Smooth muscle cell of the brain vasculature (primary cell): Measurements from ENCODE around the gene APOL6.

Experiments used
- DNase-seq: peaks from one replicate; pipeline ENCODE4 v3.0.0-alpha.2; 2012; ENCODE audit warnings: low read depth, low spot score

The APOL6 gene, protein sequence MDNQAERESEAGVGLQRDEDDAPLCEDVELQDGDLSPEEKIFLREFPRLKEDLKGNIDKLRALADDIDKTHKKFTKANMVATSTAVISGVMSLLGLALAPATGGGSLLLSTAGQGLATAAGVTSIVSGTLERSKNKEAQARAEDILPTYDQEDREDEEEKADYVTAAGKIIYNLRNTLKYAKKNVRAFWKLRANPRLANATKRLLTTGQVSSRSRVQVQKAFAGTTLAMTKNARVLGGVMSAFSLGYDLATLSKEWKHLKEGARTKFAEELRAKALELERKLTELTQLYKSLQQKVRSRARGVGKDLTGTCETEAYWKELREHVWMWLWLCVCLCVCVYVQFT

DNA sequence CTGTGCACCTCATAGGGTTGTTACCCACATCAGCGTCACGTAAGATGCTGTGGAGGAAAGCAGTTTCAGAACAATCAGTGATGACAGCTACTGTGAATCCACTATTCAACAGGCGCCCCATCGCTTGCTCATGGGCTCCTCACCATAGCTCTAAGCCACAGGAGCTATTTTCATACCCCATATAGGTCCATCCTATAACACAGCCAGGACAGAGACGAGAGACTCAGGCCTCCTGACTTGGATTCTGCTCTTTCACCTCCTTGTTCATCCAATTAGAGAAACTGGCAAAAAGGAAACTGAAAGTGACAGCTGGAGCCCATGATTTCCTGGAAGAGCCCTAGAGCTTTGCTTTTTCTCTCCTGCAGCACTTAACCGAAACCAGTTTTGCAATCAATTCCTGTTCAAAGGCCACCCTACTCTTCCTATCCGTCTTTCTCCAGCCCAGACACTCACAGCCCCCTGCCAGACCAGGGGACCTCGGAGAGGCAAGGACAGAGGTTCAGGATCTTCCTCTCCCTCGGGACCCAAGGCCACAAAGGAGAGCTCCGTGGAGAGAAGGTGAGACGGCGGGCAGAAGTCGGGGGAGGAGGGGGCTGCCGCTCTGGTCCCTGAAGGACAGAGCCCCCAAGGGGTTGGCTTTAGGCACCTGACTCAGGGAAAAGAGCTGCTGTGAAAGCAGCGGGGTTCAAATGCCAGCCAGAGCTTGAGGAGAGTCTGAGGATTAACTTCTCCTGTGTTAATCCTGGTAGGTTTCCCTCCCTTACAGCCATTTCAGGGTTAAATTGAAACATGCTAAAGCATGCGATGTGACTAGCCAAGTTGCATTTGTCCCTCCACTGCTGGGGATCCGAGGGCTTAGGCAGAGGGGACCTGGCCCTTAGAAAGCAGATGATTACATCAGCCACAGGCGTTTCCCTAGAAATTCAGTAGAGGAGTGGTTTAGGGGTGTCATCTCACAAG is at the start of gene APOL6:
TSS of gene APOL6 (plus strand) at position 381 of the 960 bp plus-strand sequence. CDS start 7,980 bp downstream, outside the sequence.
- DNase-seq = peak; percentile 39

DNA sequence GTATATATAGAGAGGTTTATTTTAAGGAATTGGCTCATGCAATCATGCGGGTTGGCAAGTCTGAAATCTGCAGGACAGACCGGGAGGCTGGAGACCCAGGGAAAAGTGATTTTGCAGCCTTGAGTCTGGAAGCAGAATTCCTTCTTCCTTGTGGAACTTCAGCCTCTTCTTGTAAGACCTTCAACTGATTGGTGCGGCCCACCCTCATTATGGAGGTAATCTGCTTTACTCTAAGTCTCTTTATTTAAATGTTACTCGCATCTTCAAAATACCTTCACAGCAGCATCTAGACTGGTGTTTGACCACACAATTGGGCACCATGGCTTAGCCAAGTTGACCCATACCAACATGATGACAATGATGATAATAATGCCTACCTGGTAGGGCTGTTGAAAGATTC is 48.9 kb upstream of the APOL6 start:
- no peak for DNase-seq

DNA sequence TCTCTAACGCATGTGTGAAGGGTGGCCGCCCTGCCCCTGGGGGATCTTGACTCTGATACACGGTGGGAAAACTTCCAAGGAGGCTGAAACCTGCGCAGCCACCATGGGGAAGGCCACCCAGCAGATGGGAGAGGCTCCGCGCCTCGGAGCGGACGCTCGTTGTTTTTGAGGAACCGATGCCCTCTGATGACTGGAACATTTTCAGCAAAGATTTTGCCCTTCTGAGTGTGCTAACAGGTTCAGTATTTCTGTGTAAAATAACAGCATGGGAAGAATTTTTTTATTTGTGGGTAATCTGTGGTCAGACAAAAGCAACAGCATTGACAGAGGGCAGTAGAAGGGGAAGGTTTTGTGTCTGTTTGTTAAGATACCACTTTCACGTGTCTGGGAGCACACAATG is 47.8 kb upstream of the APOL6 start:
- DNase-seq = no peak

DNA sequence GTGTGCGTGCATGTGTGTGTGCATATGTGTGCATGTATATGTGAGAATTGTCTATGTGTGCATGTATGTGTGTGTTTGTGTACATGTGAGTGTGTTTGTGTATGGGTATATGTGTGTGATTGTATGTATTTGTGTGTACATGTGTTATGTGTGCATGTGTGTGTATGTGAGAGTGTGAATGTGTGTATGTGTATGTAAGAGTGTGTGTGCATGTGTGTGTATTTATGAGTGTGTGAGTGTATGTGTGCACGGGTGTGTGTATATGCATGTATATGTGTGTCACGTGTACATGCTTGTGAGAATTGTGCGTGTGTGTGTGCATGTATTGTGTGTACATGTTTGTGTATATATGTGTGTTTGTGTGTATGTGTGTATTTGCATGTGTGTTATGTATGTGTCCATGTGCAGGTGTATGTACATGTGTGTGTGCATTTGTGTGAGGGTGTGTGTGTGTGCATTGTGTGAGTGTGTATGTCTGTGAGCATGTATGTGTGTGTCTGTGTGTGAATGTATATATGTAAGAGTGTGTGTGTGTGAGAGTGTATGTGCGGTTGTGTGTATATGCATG is 47.1 kb upstream of the APOL6 start:
- DNase-seq = no peak

DNA sequence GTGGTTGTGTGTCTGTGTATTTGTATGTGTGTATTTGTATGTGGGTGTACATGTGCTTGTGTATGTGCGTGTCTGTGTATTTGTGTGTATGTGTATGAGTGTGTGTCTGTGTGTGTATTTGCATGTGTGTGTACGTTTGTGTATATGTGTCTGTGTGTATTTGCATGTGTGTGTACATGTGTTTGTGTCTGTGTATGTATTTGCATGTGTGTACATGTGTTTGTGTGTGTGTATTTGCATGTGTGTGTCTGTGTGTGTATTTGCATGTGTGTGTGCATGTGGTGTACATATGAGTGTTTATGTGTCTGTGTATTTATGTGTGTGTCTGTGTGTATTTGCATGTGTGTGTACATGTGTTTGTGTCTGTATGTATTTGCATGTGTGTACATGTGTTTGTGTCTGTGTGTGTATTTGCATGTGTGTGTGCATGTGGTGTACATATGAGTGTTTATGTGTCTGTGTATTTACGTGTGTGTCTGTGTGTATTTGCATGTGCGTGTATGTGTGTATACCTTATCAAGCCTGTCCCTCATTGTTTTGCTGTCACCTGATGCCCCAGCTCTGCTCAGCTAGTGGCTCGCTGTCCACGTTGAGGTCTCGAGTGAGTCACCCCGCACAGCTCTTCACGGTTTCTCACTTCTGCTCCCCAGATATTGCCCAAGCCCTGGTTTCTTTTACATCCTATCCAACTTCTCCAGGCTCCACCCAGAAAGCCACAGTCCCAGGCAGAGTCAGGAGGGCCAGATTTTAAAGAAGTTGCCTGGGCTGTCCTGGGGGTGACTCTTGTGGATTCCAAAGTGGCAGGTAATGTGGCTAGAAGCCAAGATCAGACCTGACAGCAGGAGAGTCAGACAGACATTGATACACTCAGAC is 46.3 kb upstream of the APOL6 start:
- DNase-seq = no peak

DNA sequence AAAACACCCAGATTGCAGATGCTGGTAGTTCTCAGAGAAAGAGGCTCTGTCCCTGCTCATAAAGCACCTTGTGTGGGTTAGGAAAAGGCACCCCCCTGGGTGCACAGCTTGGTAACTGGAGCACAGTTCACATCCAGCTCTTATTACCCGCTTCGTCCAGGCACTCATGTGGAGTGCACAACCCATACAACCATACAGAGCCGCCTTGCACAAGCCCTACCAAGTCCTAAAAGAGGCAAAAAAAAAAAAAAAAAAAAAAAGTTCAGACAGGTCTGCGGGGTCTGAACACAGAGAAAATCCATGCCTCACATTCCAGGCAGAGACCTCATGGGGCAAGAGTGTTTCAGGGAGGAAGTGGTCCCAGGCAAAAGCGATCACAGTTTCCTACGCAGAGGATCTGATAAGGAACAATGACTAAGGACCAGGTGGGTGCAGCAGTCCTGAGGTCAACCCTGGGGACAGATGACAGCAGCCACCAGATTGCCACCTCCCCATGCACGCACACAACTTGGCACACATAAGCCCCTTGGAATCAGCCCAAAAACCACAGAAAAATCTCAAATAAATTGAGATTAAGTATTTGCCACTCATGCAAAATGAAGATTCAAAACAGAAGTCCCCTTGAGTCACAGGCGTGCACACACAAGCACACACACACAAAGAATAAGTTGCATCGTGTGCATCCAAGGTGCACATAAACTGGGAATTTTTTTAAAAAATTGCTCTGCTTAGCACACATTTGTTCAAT is 43.5 kb upstream of the APOL6 start:
- DNase-seq = no peak

DNA sequence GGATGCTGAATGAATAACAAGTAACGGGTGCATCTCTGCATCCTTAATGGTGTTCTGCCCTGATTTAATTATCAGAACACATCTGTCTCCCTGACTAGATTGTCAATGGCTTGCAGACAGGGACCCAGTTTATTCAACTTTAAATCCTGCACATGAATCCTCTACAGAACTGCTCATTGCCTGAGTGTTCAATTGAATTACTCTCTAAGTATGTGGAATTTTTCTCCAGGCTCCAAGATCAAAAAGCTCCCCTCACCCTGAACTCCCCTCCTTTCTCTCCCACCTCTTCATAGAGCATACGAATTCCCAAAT is 42.9 kb upstream of the APOL6 start:
- DNase-seq = no peak

DNA sequence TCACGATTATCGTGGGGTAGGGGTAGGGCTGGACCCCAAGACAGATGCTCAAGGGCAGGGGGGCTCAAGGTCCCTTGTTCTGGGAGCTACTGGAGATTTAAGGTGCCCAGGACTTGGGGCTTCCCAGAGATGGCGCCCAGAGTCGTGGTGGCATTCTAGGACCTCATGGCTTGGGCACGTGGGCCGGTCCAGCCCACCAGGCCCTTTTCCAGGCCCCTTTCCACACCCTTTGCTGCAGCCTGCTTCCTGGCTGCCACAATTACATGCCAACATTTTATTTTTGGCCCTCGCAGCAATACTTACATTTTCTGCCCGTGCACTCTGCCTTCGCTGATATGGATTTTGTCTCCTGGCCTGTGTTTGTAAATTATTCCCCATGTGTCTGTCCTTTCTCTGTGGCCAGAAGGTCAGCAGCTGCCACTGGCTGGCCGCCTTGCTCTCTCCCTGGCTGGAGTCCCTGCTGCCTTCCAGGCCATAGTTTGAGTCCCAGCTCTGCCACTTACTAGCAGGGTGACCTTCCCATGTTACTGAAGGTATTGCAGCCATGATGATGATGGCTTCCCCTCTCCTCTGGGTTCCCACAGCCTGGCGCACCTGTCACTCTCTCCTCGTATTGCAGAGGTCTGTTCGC is 42.3 kb upstream of the APOL6 start:
- no peak for DNase-seq

DNA sequence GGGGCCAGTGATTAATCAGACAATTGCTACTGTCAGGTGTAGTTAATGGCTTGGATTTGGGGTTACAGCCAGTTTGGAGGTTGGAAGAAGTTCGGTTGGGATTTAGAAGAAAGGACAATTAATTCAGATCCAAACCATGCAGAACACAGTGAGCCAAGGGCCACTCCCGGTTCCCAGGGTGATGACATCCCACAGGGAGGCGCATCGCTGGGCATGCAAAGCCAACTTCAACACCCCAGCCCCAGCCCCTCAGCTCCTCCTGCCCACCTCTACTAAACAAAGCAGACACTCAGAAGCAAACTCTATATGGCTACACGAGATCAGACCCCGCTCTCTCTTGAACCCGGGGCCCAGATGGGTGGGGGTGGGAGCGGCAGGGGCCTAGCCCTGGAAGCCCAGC is 41.3 kb upstream of the APOL6 start:
- DNase-seq = no peak

DNA sequence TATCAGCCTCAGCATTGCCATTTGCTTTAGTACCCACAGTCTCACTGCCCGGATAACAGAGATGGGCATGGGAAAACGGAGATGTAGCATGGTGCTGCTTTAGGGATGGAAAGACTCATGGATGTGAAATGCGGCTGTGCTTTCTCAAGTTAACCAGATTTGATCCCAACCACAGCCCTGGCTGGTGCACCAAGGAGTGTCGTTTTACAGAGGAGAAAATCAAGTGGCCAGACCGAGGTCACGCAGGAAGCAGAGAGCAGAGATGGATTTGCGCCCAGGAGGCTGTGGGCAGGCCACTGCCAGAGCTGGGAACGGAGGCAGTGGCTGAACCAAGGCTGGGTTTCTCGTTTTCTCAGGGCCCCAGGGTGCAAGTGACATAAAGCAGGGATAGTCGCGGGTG is 40.2 kb upstream of the APOL6 start:
- no peak for DNase-seq

DNA sequence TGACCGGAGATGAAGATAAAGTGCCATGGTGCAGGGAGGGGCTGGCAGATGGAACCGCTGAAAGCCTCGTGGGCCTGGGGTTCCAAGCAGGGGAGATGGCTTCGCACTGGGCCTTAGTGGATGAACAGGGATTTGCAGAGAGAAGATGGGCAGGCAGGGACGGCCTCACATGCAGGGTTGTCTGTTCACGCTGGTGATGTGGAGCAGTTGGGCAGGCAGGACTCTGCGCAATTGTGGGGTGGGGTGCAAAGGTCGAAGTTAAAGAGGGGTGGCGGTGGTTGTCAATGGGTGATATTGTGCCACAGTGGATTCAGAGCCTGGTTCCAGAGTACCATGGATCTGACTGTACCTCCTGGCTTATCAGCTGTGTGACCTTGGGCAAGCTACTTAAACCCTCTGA is 39.0 kb upstream of the APOL6 start:
- DNase-seq = no peak

DNA sequence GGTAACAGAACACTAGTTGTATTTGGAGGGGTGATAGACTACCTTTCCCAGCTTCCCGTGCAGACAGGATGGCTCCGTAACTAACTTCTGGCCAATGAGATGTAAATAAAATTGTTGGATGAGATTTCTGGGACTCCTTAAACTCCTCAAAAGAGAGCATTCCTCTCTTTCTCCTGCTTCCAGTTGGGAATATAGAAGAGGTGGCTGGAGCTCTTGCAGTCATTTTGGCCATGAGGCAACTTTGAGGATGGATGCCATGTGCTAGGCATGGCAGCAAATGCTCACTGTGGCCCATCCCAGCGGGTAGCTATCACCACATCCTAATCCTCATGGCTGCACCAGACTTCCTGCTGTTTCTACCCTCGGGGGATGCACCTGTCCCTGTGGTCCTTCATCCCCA is 38.5 kb upstream of the APOL6 start:
- no peak for DNase-seq

DNA sequence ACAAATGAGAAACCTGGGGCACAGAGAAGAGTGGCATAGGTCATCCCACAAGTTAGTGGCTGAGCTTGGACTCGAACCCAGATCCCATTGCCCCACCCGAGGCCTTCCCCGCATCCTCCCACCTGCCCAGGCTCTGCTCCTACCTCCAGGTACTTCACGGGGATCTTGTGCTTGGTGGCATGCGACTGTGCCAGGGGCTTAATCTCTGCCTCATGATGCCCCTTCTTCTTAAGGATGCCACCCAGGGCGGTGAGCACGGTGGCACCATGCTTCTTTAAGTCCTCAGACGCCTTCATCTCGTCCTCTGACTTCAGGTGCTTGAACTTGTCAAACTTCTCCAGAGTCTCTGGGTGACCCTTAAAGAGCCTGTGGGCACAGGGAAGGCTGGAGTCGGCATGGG is 37.5 kb upstream of the APOL6 start:
- no peak for DNase-seq

DNA sequence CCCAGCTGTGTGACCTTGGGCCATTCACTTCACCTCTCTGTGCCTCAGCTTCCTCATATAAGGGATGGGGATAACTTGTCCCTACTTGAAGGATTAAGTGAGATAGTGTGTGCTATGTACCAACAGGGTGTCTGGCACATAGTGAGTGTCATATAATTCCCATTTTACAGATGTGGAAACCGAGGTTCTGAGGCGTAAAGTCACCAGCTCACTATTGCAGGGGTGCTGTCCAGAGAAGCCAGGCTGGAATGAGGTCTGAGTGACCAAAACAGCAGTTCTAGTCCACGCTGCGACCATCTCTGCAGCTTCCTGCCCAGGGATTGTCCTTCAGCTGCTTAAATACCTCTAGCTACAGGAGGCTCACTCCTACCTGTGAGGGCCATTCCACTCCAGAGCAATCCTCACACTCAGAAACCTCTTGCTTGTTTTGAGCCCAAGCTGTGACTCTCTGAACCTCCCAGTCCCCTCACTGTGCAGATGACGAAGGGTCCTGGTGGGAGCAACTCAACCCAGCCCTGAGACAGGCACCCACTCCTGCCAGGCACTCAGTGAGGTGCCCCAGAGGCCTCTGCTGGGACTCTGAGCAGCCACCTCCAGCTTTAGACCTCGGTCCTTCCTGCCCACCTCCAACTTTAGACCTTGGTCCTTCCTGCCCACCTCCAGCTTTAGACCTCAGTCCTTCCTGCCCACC is 36.9 kb upstream of the APOL6 start:
- no peak for DNase-seq

DNA sequence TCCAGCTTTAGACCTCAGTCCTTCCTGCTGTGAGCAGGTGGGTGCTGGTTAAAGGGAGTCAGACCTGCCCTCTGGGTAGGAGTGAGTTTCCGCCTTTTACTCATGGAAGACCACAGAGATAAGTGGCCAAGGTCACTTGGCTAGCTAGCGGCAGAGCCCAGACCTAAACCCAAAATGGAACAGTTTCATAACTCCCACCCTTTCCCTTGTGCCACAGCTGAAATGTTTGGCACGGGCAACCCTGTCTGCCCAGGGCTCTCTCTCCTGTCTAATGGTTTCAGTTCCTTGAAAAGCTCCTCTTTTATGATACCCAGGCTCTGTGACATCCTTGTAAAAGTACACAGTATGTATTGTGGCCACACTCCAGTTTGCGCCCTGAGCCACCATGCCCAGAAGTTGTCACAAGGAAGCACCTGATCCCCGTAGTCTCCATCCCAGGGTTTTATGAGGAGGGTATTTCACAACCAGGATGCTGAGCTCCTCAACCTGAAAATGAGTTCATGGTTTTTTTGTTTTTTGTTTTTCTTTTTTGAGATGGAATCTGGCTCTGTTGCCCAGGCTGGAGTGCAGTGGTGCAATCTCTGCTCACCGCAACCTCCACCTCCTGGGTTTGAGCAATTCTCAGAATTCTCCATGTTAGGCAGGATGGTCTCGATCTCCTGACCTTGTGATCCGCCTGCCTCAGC is 36.2 kb upstream of the APOL6 start:
- no peak for DNase-seq

DNA sequence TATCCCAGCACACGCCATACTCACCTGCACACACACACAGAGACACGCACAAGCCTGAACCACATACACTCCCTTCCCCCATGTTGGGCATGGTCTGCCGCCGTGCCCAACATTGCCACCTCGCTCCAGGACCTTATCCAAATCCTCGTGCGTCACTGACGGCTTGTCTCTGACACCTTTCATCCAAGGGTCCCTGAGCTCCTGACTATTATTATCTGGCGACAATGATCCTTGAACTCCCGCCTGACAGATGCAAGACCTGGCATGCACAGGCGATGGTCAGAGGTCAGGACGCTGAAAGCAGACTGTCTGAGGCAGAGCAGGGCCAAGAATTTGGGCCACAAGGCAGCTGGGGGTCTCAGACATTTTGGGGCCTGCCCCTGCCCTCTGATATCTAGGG is 35.3 kb upstream of the APOL6 start:
- DNase-seq = no peak

DNA sequence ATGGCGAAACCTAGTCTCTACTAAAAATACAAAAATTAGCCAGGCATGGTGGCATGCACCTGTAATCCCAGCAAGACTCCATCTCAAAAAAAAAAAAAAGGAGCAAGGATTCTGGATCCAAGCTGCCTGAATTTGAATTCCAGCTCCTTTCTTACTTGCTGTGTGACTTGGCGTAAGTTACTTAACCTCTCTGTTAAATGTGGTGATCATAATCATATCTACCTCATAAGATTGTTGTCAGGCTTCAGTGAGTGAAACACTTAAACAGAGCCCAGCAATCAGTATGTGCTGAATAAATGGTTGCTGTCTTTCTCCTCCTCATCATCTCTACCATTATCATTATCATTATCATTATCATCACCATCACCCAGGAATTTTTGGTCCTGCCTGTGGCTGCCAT is 33.8 kb upstream of the APOL6 start:
- DNase-seq = no peak

DNA sequence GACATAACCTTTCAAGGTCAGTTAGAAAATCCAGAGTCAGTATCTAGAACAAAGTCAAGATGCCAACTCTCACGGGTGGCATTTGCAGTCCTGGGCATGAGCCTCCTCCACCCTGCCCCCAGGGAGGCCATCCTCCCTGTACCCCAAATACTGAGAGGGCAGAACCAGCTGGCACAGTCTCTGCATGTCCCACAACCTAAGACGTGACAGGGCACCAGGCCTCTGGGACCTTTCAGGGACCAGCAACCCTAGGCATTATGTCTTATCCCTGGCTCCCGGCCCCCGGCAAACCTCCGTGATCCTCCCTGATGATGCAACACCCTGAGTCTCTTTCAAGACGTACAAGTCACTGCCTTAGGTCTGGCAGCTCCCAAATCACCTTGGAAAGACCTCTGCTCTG is 33.1 kb upstream of the APOL6 start:
- no peak for DNase-seq

DNA sequence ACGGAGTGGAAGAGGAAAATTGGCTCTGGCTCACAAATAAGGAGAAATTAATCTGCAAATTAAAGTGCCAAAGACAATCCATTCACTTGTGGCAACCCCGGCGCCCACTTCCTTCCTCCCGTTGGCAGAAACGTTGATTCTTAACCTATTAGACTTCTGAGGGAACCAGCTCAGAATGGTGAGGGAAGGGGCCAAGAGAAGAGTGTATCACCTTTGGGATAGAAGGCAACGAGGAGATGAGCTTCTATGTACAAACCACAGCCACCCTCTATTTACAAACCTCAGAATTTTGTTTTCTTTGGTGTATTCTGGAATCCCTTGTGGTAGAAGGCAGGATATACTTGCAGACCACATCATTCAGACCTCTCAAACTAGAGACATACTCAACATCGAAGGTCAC is 32.2 kb upstream of the APOL6 start:
- DNase-seq = no peak
